Measurements from ENCODE around the gene SPDYE2.
"Not testable (repeated sequence)": the region's sequence is repeated elsewhere in the genome, so short reads cannot be mapped to it uniquely, and the experiment has no call there.

SPDYE2 gene

GRCh38 chr7:102517550-102518147 is 33.4 kb upstream of the SPDYE2 start, which contains the start of gene RASA4B:
RASA4B (minus strand) TSS chr7:102517777; CDS start chr7:102517710, 67 bp downstream.
- not testable (repeated sequence) for H3K4me1 ChIP-seq (ENCODE audit: control insufficient read depth, insufficient read depth, low read length); H3K9ac ChIP-seq (ENCODE audit: low read length); H3K36me3 ChIP-seq (ENCODE audit: control insufficient read depth, insufficient read depth, low read length, severe bottlenecking); H3K9me3 ChIP-seq (ENCODE audit: control insufficient read depth, low read length); H3K4me3 ChIP-seq (ENCODE audit: low read length); H3K27me3 ChIP-seq (replicated peaks; ENCODE audit: control insufficient read depth, insufficient read depth, low read length)
- peak; percentile 41 for DNase-seq (ENCODE audit: low read depth)

- not testable (repeated sequence) for H3K27me3 ChIP-seq (replicated peaks; ENCODE audit: control insufficient read depth, insufficient read depth, low read length); H3K9ac ChIP-seq (ENCODE audit: low read length); DNase-seq (ENCODE audit: low read depth); H3K4me1 ChIP-seq (ENCODE audit: control insufficient read depth, insufficient read depth, low read length); H3K4me3 ChIP-seq (ENCODE audit: low read length); H3K9me3 ChIP-seq (ENCODE audit: control insufficient read depth, low read length); H3K36me3 ChIP-seq (ENCODE audit: control insufficient read depth, insufficient read depth, low read length, severe bottlenecking)
Observed at GRCh38 chr7:102520797-102521196, 30.2 kb upstream of the SPDYE2 start.

- not testable (repeated sequence) for H3K9ac ChIP-seq (ENCODE audit: low read length)
Observed at GRCh38 chr7:102524803-102525202, 26.2 kb upstream of the SPDYE2 start.

GRCh38 chr7:102527182-102527581 is 23.8 kb upstream of the SPDYE2 start:
- H3K4me3 ChIP-seq (ENCODE audit: low read length); H3K9ac ChIP-seq (ENCODE audit: low read length); DNase-seq (ENCODE audit: low read depth); H3K4me1 ChIP-seq (ENCODE audit: control insufficient read depth, insufficient read depth, low read length); H3K36me3 ChIP-seq (ENCODE audit: control insufficient read depth, insufficient read depth, low read length, severe bottlenecking); H3K27me3 ChIP-seq (replicated peaks; ENCODE audit: control insufficient read depth, insufficient read depth, low read length); H3K9me3 ChIP-seq (ENCODE audit: control insufficient read depth, low read length): not testable (repeated sequence)

More at GRCh38 chr7:102524803-102525202, 26.2 kb upstream of the SPDYE2 start:
- H3K27me3 ChIP-seq (replicated peaks; ENCODE audit: control insufficient read depth, insufficient read depth, low read length); H3K36me3 ChIP-seq (ENCODE audit: control insufficient read depth, insufficient read depth, low read length, severe bottlenecking); H3K9me3 ChIP-seq (ENCODE audit: control insufficient read depth, low read length); H3K4me3 ChIP-seq (ENCODE audit: low read length); DNase-seq (ENCODE audit: low read depth); H3K4me1 ChIP-seq (ENCODE audit: control insufficient read depth, insufficient read depth, low read length): not testable (repeated sequence)

- H3K4me3 ChIP-seq (ENCODE audit: low read length); H3K27me3 ChIP-seq (replicated peaks; ENCODE audit: control insufficient read depth, insufficient read depth, low read length); H3K9ac ChIP-seq (ENCODE audit: low read length); H3K36me3 ChIP-seq (ENCODE audit: control insufficient read depth, insufficient read depth, low read length, severe bottlenecking); H3K9me3 ChIP-seq (ENCODE audit: control insufficient read depth, low read length); H3K4me1 ChIP-seq (ENCODE audit: control insufficient read depth, insufficient read depth, low read length); DNase-seq (ENCODE audit: low read depth): not testable (repeated sequence)
Observed at GRCh38 chr7:102527822-102528793, 22.9 kb upstream of the SPDYE2 start.

- not testable (repeated sequence) for H3K4me3 ChIP-seq (ENCODE audit: low read length); H3K36me3 ChIP-seq (ENCODE audit: control insufficient read depth, insufficient read depth, low read length, severe bottlenecking); H3K4me1 ChIP-seq (ENCODE audit: control insufficient read depth, insufficient read depth, low read length); H3K9me3 ChIP-seq (ENCODE audit: control insufficient read depth, low read length); H3K9ac ChIP-seq (ENCODE audit: low read length); H3K27me3 ChIP-seq (replicated peaks; ENCODE audit: control insufficient read depth, insufficient read depth, low read length); DNase-seq (ENCODE audit: low read depth)
Observed at GRCh38 chr7:102531583-102531982, 19.4 kb upstream of the SPDYE2 start.

- not testable (repeated sequence) for H3K27me3 ChIP-seq (replicated peaks; ENCODE audit: control insufficient read depth, insufficient read depth, low read length); H3K9me3 ChIP-seq (ENCODE audit: control insufficient read depth, low read length); DNase-seq (ENCODE audit: low read depth)
Observed at GRCh38 chr7:102532127-102532526, 18.9 kb upstream of the SPDYE2 start.

GRCh38 chr7:102535062-102535615 is 15.9 kb upstream of the SPDYE2 start:
- not testable (repeated sequence) for H3K4me1 ChIP-seq (ENCODE audit: control insufficient read depth, insufficient read depth, low read length); DNase-seq (ENCODE audit: low read depth); H3K27me3 ChIP-seq (replicated peaks; ENCODE audit: control insufficient read depth, insufficient read depth, low read length); H3K9ac ChIP-seq (ENCODE audit: low read length); H3K4me3 ChIP-seq (ENCODE audit: low read length); H3K36me3 ChIP-seq (ENCODE audit: control insufficient read depth, insufficient read depth, low read length, severe bottlenecking); H3K9me3 ChIP-seq (ENCODE audit: control insufficient read depth, low read length)

More at GRCh38 chr7:102532127-102532526, 18.9 kb upstream of the SPDYE2 start:
- not testable (repeated sequence) for H3K4me3 ChIP-seq (ENCODE audit: low read length); H3K9ac ChIP-seq (ENCODE audit: low read length); H3K36me3 ChIP-seq (ENCODE audit: control insufficient read depth, insufficient read depth, low read length, severe bottlenecking); H3K4me1 ChIP-seq (ENCODE audit: control insufficient read depth, insufficient read depth, low read length)

GRCh38 chr7:102540604-102541003 is 10.4 kb upstream of the SPDYE2 start:
- not testable (repeated sequence) for H3K9me3 ChIP-seq (ENCODE audit: control insufficient read depth, low read length); H3K4me1 ChIP-seq (ENCODE audit: control insufficient read depth, insufficient read depth, low read length)

GRCh38 chr7:102542083-102542482 is 8.9 kb upstream of the SPDYE2 start:
- not testable (repeated sequence) for H3K9me3 ChIP-seq (ENCODE audit: control insufficient read depth, low read length); H3K36me3 ChIP-seq (ENCODE audit: control insufficient read depth, insufficient read depth, low read length, severe bottlenecking); H3K9ac ChIP-seq (ENCODE audit: low read length); DNase-seq (ENCODE audit: low read depth); H3K27me3 ChIP-seq (replicated peaks; ENCODE audit: control insufficient read depth, insufficient read depth, low read length); H3K4me1 ChIP-seq (ENCODE audit: control insufficient read depth, insufficient read depth, low read length); H3K4me3 ChIP-seq (ENCODE audit: low read length)

More at GRCh38 chr7:102540604-102541003, 10.4 kb upstream of the SPDYE2 start:
- H3K9ac ChIP-seq (ENCODE audit: low read length); H3K36me3 ChIP-seq (ENCODE audit: control insufficient read depth, insufficient read depth, low read length, severe bottlenecking); DNase-seq (ENCODE audit: low read depth); H3K27me3 ChIP-seq (replicated peaks; ENCODE audit: control insufficient read depth, insufficient read depth, low read length); H3K4me3 ChIP-seq (ENCODE audit: low read length): not testable (repeated sequence)

GRCh38 chr7:102542771-102543170 is 8.3 kb upstream of the SPDYE2 start:
- not testable (repeated sequence) for H3K4me3 ChIP-seq (ENCODE audit: low read length); H3K36me3 ChIP-seq (ENCODE audit: control insufficient read depth, insufficient read depth, low read length, severe bottlenecking); DNase-seq (ENCODE audit: low read depth); H3K9me3 ChIP-seq (ENCODE audit: control insufficient read depth, low read length); H3K9ac ChIP-seq (ENCODE audit: low read length); H3K27me3 ChIP-seq (replicated peaks; ENCODE audit: control insufficient read depth, insufficient read depth, low read length); H3K4me1 ChIP-seq (ENCODE audit: control insufficient read depth, insufficient read depth, low read length)

All from adipocyte (in vitro differentiated cells).